GM23338 (cell line): Measurements from ENCODE around the gene FANK1. TPM values are rescaled to one million over a fixed set of nuclear protein-coding genes. Genes with fewer than 3 reads are reported as not detected.

Experiments used
- ATAC-seq: fragments of 200-7000 bp; cut with Tn5 transposase; 3 replicates; pipeline ENCODE4 v1.9.1; 2020
- DNase-seq: peaks from one replicate; pipeline ENCODE4 v3.0.0-alpha.2; 2015; ENCODE audit warnings: low spot score
- H2AFZ ChIP-seq: fragments of 200-600 bp; sonication (generic); 2 replicates; pipeline ENCODE4 v1.8.0; 2016; ENCODE audit warnings: antibody characterized with exemption, mild to moderate bottlenecking, moderate library complexity
- H3F3A ChIP-seq: fragments of 200-600 bp; sonication (generic); replicated peaks from 2 replicates; pipeline ENCODE4 v1.8.0; 2017; ENCODE audit warnings: antibody characterized with exemption, mixed run types, low read depth
- H3K27ac ChIP-seq: fragments of 200-600 bp; sonication (generic); 2 replicates; pipeline ENCODE4 v1.6.1; 2016; ENCODE audit warnings: low read depth
- H3K27me3 ChIP-seq: fragments of 200-600 bp; sonication (generic); 2 replicates; pipeline ENCODE4 v1.8.0; 2016; ENCODE audit warnings: mild to moderate bottlenecking, mixed run types, moderate library complexity; ENCODE audit not compliant: insufficient read depth
- H3K36me3 ChIP-seq: fragments of 200-600 bp; sonication (generic); 2 replicates; pipeline ENCODE4 v1.8.0; 2016; ENCODE audit warnings: mild to moderate bottlenecking; ENCODE audit not compliant: insufficient read depth
- H3K4me1 ChIP-seq: fragments of 200-600 bp; sonication (generic); 2 replicates; pipeline ENCODE4 v1.8.0; 2016; ENCODE audit warnings: mild to moderate bottlenecking, moderate library complexity; ENCODE audit not compliant: insufficient read depth
- H3K4me2 ChIP-seq: fragments of 200-600 bp; sonication (generic); 2 replicates; pipeline ENCODE4 v1.7.1; 2017; ENCODE audit warnings: mixed run types
- H3K4me3 ChIP-seq: fragments of 200-600 bp; sonication (generic); 2 replicates; pipeline ENCODE4 v1.6.1; 2016; ENCODE audit warnings: mixed run types
- H3K79me2 ChIP-seq: fragments of 200-600 bp; sonication (generic); replicated peaks from 2 replicates; pipeline ENCODE4 v1.8.0; 2017; ENCODE audit warnings: mild to moderate bottlenecking; ENCODE audit not compliant: insufficient read depth
- H3K9me2 ChIP-seq: fragments of 200-600 bp; sonication (generic); 2 replicates; pipeline ENCODE4 v1.8.0; 2017; ENCODE audit not compliant: insufficient read depth
- H4K20me1 ChIP-seq: fragments of 200-600 bp; sonication (generic); replicated peaks from 2 replicates; pipeline ENCODE4 v1.8.0; 2017; ENCODE audit warnings: mild to moderate bottlenecking; ENCODE audit not compliant: insufficient read depth
- H3K27ac Mint-ChIP-seq: 2 replicates; pipeline ENCODE4 v1.8.0; 2020; ENCODE audit warnings: inconsistent platforms, mild to moderate bottlenecking, moderate library complexity, mixed read lengths
- H3K27me3 Mint-ChIP-seq: 3 replicates; pipeline ENCODE4 v1.8.0; 2022; ENCODE audit warnings: low read depth, mild to moderate bottlenecking, moderate library complexity, mixed read lengths, inconsistent platforms; ENCODE audit not compliant: insufficient read depth, poor library complexity
- H3K36me3 Mint-ChIP-seq: 3 replicates; pipeline ENCODE4 v1.8.0; 2021; ENCODE audit warnings: low read depth, mild to moderate bottlenecking, inconsistent platforms, moderate library complexity, mixed read lengths
- H3K4me1 Mint-ChIP-seq: 3 replicates; pipeline ENCODE4 v1.8.0; 2020; ENCODE audit warnings: mild to moderate bottlenecking, inconsistent platforms, mixed read lengths
- H3K4me3 Mint-ChIP-seq: 3 replicates; pipeline ENCODE4 v1.8.0; 2021; ENCODE audit warnings: moderate library complexity, mild to moderate bottlenecking, inconsistent platforms, mixed read lengths
- H3K9me3 Mint-ChIP-seq: 3 replicates; pipeline ENCODE4 v1.8.0; 2020; ENCODE audit warnings: moderate library complexity, mild to moderate bottlenecking, inconsistent platforms, mixed read lengths
- ETS1 ChIP-seq: IDR thresholded peaks from 2 replicates; pipeline ENCODE4 v1.6.1; 2016; ENCODE audit warnings: antibody characterized with exemption
- EZH2phosphoT487 ChIP-seq: fragments of 200-600 bp; sonication (generic); IDR thresholded peaks from one replicate; pipeline ENCODE4 v1.8.1; 2018; ENCODE audit warnings: antibody characterized with exemption; ENCODE audit not compliant: unreplicated experiment
- JUNB ChIP-seq: IDR thresholded peaks from one replicate; pipeline ENCODE4 v1.6.1; 2016; ENCODE audit warnings: antibody characterized with exemption; ENCODE audit not compliant: unreplicated experiment
- NANOG ChIP-seq: IDR thresholded peaks from 2 replicates; pipeline ENCODE4 v1.6.1; 2016; ENCODE audit warnings: antibody characterized with exemption, borderline replicate concordance
- ZNF114 ChIP-seq: fragments of 250-450 bp; sonication (Bioruptor Pico); IDR thresholded peaks from 2 replicates; pipeline ENCODE4 v1.5.0; 2020; ENCODE audit warnings: mild to moderate bottlenecking, moderate library complexity
- ZNF331 ChIP-seq: fragments of 250-450 bp; sonication (Bioruptor Pico); IDR thresholded peaks from 2 replicates; pipeline ENCODE4 v1.5.0; 2020; ENCODE audit warnings: low read depth, mild to moderate bottlenecking, moderate library complexity
- ZNF462 ChIP-seq: fragments of 250-450 bp; sonication (Bioruptor Pico); IDR thresholded peaks from 2 replicates; pipeline ENCODE4 v1.5.0; 2020; ENCODE audit warnings: mild to moderate bottlenecking, moderate library complexity
- polyA plus RNA-seq: library from polyadenylated mRNA; unstranded; fragments of >200 nt; fragmentation: Nextera tagmentation; extraction: Ambion mirVana; gene quantifications from 2 replicates; pipeline ENCODE4 v1.2.1, GENCODE V29; 2016
- total RNA-seq: library from RNA; depleted of rRNA; stranded (reverse); fragments of >200 nt; shearing (Covaris generic); gene quantifications from 2 replicates; pipeline ENCODE4 v1.2.3, GENCODE V29; 2014
- TF ChIP-seq, protein P1 (sequence below): IDR thresholded peaks from one replicate; pipeline ENCODE4 v1.6.1; 2018; ENCODE audit warnings: antibody characterized with exemption; ENCODE audit not compliant: unreplicated experiment

FANK1 gene
- total and polyA plus RNA-seq, 2 experiments from 2014 or later = 0.37 to 0.69 TPM

GRCh38 chr10:125994601-125995000 is 98.2 kb downstream of the FANK1 start (continued):
- TF ChIP-seq, protein P1, sequence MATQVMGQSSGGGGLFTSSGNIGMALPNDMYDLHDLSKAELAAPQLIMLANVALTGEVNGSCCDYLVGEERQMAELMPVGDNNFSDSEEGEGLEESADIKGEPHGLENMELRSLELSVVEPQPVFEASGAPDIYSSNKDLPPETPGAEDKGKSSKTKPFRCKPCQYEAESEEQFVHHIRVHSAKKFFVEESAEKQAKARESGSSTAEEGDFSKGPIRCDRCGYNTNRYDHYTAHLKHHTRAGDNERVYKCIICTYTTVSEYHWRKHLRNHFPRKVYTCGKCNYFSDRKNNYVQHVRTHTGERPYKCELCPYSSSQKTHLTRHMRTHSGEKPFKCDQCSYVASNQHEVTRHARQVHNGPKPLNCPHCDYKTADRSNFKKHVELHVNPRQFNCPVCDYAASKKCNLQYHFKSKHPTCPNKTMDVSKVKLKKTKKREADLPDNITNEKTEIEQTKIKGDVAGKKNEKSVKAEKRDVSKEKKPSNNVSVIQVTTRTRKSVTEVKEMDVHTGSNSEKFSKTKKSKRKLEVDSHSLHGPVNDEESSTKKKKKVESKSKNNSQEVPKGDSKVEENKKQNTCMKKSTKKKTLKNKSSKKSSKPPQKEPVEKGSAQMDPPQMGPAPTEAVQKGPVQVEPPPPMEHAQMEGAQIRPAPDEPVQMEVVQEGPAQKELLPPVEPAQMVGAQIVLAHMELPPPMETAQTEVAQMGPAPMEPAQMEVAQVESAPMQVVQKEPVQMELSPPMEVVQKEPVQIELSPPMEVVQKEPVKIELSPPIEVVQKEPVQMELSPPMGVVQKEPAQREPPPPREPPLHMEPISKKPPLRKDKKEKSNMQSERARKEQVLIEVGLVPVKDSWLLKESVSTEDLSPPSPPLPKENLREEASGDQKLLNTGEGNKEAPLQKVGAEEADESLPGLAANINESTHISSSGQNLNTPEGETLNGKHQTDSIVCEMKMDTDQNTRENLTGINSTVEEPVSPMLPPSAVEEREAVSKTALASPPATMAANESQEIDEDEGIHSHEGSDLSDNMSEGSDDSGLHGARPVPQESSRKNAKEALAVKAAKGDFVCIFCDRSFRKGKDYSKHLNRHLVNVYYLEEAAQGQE = no peak

DNA sequence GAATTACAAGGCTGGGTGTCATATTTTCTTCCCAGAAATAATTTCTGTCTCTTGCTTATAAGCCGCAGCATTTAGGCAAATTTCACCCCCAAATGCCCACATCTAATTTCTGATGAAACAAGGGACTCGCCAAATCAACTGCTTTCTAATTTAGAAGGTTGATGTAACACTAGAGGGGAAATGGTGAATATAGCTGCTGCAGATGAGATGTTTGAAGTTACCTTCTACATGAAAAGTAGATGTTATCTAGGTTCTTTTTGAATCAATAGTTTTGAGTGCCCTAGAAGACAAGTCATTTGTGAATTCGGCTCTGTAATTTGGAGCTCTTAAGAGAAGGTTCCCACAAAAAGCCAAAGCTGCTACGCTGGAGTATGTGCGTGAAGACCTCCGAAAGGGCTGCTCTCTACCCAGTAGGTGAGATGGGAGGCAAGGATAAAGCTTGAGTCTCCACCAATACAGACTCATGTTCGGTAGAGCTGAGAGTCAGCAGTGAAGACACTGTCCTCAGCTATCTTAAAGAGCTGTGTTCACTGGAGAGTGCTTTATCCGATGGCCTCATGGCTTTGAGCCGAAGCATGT is 99.5 kb downstream of the FANK1 start:
- H4K20me1 ChIP-seq = no peaks in the 10 kb centered on the region
- H3K27ac ChIP-seq = no peak overlapping the region
- H3K4me1 Mint-ChIP-seq = peaks cover 6% of the 10 kb centered on the region; the same call in 2 of the 3 replicates
- peak overlapping the region; percentile 29; the same call in 1 of the 2 replicates for H2AFZ ChIP-seq
- no peak overlapping the region for H3K27ac Mint-ChIP-seq
- no peaks in the 10 kb centered on the region for H3K79me2 ChIP-seq
- TF ChIP-seq JUNB (no peak), EZH2phosphoT487 (no peak), ETS1 (no peak), ZNF331 (CRISPR knock-in tag) (no peak), ZNF462 (CRISPR knock-in tag) (no peak), ZNF114 (CRISPR knock-in tag) (no peak), NANOG (no peak)
- TF ChIP-seq, protein P1 = no peak
- DNase-seq = no peak
- peaks cover 4% of the 10 kb centered on the region; the same call in 2 of the 3 replicates for H3K9me3 Mint-ChIP-seq
- no peak overlapping the region for H3K4me3 Mint-ChIP-seq
- no peaks in the 10 kb centered on the region for H3K27me3 ChIP-seq
- no peak overlapping the region for H3K4me2 ChIP-seq
- peaks cover 6% of the 10 kb centered on the region; the same call in 1 of the 2 replicates for H3K4me1 ChIP-seq
- no peaks in the 10 kb centered on the region for H3K9me2 ChIP-seq
- ATAC-seq = no peak
- H3K36me3 Mint-ChIP-seq = no peaks in the 10 kb centered on the region; the same call in 2 of the 3 replicates
- no peaks in the 10 kb centered on the region for H3K36me3 ChIP-seq
- H3F3A ChIP-seq = no peaks in the 10 kb centered on the region
- H3K4me3 ChIP-seq = no peak overlapping the region
- H3K27me3 Mint-ChIP-seq = no peaks in the 10 kb centered on the region
